ENCODE data around the gene TMEM86B.

Gene TMEM86B

GRCh38 chr19:55246462-55247451, 18.2 kb upstream of the TMEM86B start:
- no peak for DNase-seq
- H3K27ac ChIP-seq, result no peak overlapping the region
- no peak for TF ChIP-seq CTCF (IDR thresholded peaks at IDR 0.05; ENCODE audit: low read depth, low read length)
- no peak overlapping the region for H3K4me3 ChIP-seq (ENCODE audit: low read depth, low read length)
- no peaks in the 10 kb centered on the region for H3K9me3 ChIP-seq (ENCODE audit: severe bottlenecking)
- peaks cover 61% of the 10 kb centered on the region for H3K36me3 ChIP-seq
- no peaks in the 10 kb centered on the region for H3K27me3 ChIP-seq (ENCODE audit: insufficient read depth, low read depth, severe bottlenecking)

- peaks cover 71% of the 10 kb centered on the region for H3K36me3 ChIP-seq
- no peak overlapping the region for H3K27ac ChIP-seq
- no peaks in the 10 kb centered on the region for H3K9me3 ChIP-seq (ENCODE audit: severe bottlenecking)
- no peak for TF ChIP-seq CTCF (IDR thresholded peaks at IDR 0.05; ENCODE audit: low read depth, low read length)
- H3K27me3 ChIP-seq (ENCODE audit: insufficient read depth, low read depth, severe bottlenecking), result no peaks in the 10 kb centered on the region
- no peak overlapping the region for H3K4me3 ChIP-seq (ENCODE audit: low read depth, low read length)
- no peak for DNase-seq
Observed at GRCh38 chr19:55245236-55245904, 16.8 kb upstream of the TMEM86B start.

GRCh38 chr19:55244004-55244680, 15.6 kb upstream of the TMEM86B start:
- TF ChIP-seq CTCF (IDR thresholded peaks at IDR 0.05; ENCODE audit: low read depth, low read length), result no peak
- H3K36me3 ChIP-seq, result peaks cover 78% of the 10 kb centered on the region
- H3K27ac ChIP-seq, result no peak overlapping the region

GRCh38 chr19:55242517-55242916, 14.0 kb upstream of the TMEM86B start:
- Histone ChIP-seq H3K27ac (no peak overlapping the region), H3K4me3 (ENCODE audit: low read depth, low read length) (no peak overlapping the region), H3K27me3 (ENCODE audit: insufficient read depth, low read depth, severe bottlenecking) (no peaks in the 10 kb centered on the region), H3K36me3 (peaks cover 83% of the 10 kb centered on the region), H3K9me3 (ENCODE audit: severe bottlenecking) (no peaks in the 10 kb centered on the region)
- no peak for TF ChIP-seq CTCF (IDR thresholded peaks at IDR 0.05; ENCODE audit: low read depth, low read length)
- no peak for DNase-seq

More at GRCh38 chr19:55244004-55244680, 15.6 kb upstream of the TMEM86B start:
- no peak for DNase-seq
- Histone ChIP-seq H3K4me3 (ENCODE audit: low read depth, low read length) (no peak overlapping the region), H3K9me3 (ENCODE audit: severe bottlenecking) (no peaks in the 10 kb centered on the region), H3K27me3 (ENCODE audit: insufficient read depth, low read depth, severe bottlenecking) (no peaks in the 10 kb centered on the region)

- Histone ChIP-seq H3K27ac (no peak overlapping the region), H3K4me3 (ENCODE audit: low read depth, low read length) (no peak overlapping the region), H3K27me3 (ENCODE audit: insufficient read depth, low read depth, severe bottlenecking) (no peaks in the 10 kb centered on the region), H3K36me3 (peaks cover 85% of the 10 kb centered on the region), H3K9me3 (ENCODE audit: severe bottlenecking) (no peaks in the 10 kb centered on the region)
- TF ChIP-seq CTCF (IDR thresholded peaks at IDR 0.05; ENCODE audit: low read depth, low read length), result no peak
- no peak for DNase-seq
Observed at GRCh38 chr19:55241935-55242464, 13.4 kb upstream of the TMEM86B start.

Measured in WERI-Rb-1 (cell line).